Measurements from ENCODE around the gene VPS13D.

DNA sequence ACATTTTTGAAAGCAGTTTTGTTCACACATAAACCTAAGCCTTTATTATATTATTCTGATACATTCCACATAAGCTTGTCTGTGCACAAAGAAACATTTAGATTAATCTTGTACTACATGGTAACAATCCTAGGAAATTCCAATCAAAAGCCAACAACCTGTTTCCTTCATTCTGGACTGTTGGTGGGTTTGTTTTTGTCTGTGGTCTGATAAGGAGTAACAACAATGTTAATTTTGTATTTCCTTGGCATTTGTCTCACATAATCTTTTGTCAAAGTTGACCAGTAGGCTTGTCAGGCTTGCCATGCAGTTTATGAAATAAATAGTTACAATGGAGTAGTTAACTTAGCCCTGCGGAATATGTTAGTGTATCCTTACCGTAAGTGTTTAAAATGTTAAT lies 204.9 kb downstream of the VPS13D start:
- TF ChIP-seq, protein P1, sequence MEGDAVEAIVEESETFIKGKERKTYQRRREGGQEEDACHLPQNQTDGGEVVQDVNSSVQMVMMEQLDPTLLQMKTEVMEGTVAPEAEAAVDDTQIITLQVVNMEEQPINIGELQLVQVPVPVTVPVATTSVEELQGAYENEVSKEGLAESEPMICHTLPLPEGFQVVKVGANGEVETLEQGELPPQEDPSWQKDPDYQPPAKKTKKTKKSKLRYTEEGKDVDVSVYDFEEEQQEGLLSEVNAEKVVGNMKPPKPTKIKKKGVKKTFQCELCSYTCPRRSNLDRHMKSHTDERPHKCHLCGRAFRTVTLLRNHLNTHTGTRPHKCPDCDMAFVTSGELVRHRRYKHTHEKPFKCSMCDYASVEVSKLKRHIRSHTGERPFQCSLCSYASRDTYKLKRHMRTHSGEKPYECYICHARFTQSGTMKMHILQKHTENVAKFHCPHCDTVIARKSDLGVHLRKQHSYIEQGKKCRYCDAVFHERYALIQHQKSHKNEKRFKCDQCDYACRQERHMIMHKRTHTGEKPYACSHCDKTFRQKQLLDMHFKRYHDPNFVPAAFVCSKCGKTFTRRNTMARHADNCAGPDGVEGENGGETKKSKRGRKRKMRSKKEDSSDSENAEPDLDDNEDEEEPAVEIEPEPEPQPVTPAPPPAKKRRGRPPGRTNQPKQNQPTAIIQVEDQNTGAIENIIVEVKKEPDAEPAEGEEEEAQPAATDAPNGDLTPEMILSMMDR (IDR thresholded peaks at IDR 0.05 in 2 of 3, conservative IDR thresholded peaks at IDR 0.05 in 1 of 3; ENCODE audit: borderline replicate concordance in 1 of 3, insufficient read depth in 1 of 3, low read depth in 2 of 3, low read length in 2 of 3): no peak
- TF ChIP-seq EZH2phosphoT487 (IDR thresholded peaks at IDR 0.05; ENCODE audit: borderline replicate concordance) (no peak), JUND (IDR thresholded peaks at IDR 0.05) (no peak), ELF1 (IDR thresholded peaks at IDR 0.05; ENCODE audit: borderline replicate concordance, low read depth) (no peak), POLR2A (IDR thresholded peaks at IDR 0.05; ENCODE audit: borderline replicate concordance, extremely low read depth, insufficient read depth, insufficient read length) (no peak), TCF7L2 (IDR thresholded peaks at IDR 0.05; ENCODE audit: borderline replicate concordance, extremely low read depth, insufficient read depth, insufficient read length) (no peak), ZFX (IDR thresholded peaks at IDR 0.05) (no peak), EGR1 (IDR thresholded peaks at IDR 0.05; ENCODE audit: low read depth) (no peak), EZH2 (IDR thresholded peaks at IDR 0.05) (no peak)
- TF ChIP-seq, protein P2, sequence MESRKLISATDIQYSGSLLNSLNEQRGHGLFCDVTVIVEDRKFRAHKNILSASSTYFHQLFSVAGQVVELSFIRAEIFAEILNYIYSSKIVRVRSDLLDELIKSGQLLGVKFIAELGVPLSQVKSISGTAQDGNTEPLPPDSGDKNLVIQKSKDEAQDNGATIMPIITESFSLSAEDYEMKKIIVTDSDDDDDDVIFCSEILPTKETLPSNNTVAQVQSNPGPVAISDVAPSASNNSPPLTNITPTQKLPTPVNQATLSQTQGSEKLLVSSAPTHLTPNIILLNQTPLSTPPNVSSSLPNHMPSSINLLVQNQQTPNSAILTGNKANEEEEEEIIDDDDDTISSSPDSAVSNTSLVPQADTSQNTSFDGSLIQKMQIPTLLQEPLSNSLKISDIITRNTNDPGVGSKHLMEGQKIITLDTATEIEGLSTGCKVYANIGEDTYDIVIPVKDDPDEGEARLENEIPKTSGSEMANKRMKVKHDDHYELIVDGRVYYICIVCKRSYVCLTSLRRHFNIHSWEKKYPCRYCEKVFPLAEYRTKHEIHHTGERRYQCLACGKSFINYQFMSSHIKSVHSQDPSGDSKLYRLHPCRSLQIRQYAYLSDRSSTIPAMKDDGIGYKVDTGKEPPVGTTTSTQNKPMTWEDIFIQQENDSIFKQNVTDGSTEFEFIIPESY (IDR thresholded peaks at IDR 0.05; ENCODE audit: extremely low read depth, insufficient replicate concordance, low read length): no peak
- TF ChIP-seq, protein P3, sequence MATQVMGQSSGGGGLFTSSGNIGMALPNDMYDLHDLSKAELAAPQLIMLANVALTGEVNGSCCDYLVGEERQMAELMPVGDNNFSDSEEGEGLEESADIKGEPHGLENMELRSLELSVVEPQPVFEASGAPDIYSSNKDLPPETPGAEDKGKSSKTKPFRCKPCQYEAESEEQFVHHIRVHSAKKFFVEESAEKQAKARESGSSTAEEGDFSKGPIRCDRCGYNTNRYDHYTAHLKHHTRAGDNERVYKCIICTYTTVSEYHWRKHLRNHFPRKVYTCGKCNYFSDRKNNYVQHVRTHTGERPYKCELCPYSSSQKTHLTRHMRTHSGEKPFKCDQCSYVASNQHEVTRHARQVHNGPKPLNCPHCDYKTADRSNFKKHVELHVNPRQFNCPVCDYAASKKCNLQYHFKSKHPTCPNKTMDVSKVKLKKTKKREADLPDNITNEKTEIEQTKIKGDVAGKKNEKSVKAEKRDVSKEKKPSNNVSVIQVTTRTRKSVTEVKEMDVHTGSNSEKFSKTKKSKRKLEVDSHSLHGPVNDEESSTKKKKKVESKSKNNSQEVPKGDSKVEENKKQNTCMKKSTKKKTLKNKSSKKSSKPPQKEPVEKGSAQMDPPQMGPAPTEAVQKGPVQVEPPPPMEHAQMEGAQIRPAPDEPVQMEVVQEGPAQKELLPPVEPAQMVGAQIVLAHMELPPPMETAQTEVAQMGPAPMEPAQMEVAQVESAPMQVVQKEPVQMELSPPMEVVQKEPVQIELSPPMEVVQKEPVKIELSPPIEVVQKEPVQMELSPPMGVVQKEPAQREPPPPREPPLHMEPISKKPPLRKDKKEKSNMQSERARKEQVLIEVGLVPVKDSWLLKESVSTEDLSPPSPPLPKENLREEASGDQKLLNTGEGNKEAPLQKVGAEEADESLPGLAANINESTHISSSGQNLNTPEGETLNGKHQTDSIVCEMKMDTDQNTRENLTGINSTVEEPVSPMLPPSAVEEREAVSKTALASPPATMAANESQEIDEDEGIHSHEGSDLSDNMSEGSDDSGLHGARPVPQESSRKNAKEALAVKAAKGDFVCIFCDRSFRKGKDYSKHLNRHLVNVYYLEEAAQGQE (IDR thresholded peaks at IDR 0.05; ENCODE audit: low read depth): no peak

All from HCT116 (cell line).